ENCODE results near the gene ROR1. TPM values are rescaled to one million over a fixed set of nuclear protein-coding genes. Genes with fewer than 3 reads are reported as not detected.

Gene ROR1
- total RNA-seq, 1 experiment from 2014 or later: 56.3 TPM

DNA sequence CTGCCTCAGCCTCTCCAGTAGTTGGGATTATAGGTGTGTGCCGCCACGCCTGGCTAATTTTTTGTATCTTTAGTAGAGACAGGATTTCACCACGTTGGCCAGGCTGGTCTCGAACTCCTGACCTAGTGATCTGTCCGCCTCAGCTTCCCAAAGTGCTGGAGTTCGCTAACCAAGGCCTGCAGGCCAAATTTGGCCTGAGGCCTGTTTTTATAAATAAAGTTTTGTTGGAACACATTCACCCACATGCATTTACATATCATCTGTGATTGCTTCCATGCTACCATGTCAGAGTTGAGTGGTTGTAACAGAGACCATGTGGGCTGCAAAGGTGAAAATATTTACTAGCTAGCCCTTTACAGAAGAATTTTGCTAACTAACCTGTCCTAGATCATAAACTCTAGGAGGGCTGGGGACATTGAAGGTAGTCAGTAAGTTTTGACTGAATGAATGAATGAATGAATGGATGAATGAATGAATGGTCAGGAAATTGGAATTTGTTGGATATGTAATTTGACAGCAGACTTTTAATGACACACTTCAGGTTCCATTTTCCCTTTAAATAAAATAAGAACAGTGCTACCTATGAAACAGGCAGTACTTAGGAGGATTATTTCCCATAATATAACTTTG, 38.4 kb downstream of the ROR1 start:
- H3K4me1 Mint-ChIP-seq: peaks cover 41% of the 10 kb centered on the region
- TF ChIP-seq SP1 (CRISPR knock-in tag; conservative IDR thresholded peaks at IDR 0.05): no peak
- no peak for TF ChIP-seq RELA (CRISPR knock-in tag; IDR thresholded peaks at IDR 0.05; ENCODE audit: borderline replicate concordance)
- no peak for TF ChIP-seq SMAD3 (CRISPR knock-in tag; IDR thresholded peaks at IDR 0.05; ENCODE audit: borderline replicate concordance)
- TF ChIP-seq, protein P1, sequence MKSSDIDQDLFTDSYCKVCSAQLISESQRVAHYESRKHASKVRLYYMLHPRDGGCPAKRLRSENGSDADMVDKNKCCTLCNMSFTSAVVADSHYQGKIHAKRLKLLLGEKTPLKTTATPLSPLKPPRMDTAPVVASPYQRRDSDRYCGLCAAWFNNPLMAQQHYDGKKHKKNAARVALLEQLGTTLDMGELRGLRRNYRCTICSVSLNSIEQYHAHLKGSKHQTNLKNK (CRISPR knock-in tag; IDR thresholded peaks at IDR 0.05): no peak
- no peak for TF ChIP-seq TEAD1 (CRISPR knock-in tag; IDR thresholded peaks at IDR 0.05)
- TF ChIP-seq, protein P2, sequence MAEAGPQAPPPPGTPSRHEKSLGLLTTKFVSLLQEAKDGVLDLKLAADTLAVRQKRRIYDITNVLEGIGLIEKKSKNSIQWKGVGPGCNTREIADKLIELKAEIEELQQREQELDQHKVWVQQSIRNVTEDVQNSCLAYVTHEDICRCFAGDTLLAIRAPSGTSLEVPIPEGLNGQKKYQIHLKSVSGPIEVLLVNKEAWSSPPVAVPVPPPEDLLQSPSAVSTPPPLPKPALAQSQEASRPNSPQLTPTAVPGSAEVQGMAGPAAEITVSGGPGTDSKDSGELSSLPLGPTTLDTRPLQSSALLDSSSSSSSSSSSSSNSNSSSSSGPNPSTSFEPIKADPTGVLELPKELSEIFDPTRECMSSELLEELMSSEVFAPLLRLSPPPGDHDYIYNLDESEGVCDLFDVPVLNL (CRISPR knock-in tag; IDR thresholded peaks at IDR 0.05; ENCODE audit: borderline replicate concordance, low read depth): no peak
- no peak for TF ChIP-seq ZNF416 (CRISPR knock-in tag; IDR thresholded peaks at IDR 0.05)
- TF ChIP-seq CBFB (CRISPR knock-in tag; IDR thresholded peaks at IDR 0.05; ENCODE audit: low read depth): no peak
- TF ChIP-seq KAT7 (CRISPR knock-in tag; IDR thresholded peaks at IDR 0.05; ENCODE audit: borderline replicate concordance): no peak
- no peak for TF ChIP-seq RORB (CRISPR knock-in tag; IDR thresholded peaks at IDR 0.05)
- no peak for TF ChIP-seq FOXK1 (CRISPR knock-in tag; IDR thresholded peaks at IDR 0.05)
- TF ChIP-seq FOXJ3 (CRISPR knock-in tag; IDR thresholded peaks at IDR 0.05; ENCODE audit: borderline replicate concordance): no peak
- TF ChIP-seq, protein P3, sequence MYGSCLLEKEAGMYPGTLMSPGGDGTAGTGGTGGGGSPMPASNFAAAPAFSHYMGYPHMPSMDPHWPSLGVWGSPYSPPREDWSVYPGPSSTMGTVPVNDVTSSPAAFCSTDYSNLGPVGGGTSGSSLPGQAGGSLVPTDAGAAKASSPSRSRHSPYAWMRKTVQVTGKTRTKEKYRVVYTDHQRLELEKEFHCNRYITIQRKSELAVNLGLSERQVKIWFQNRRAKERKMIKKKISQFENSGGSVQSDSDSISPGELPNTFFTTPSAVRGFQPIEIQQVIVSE (CRISPR knock-in tag; IDR thresholded peaks at IDR 0.05; ENCODE audit: borderline replicate concordance): no peak
- no peak for TF ChIP-seq SOX15 (CRISPR knock-in tag; IDR thresholded peaks at IDR 0.05)
- no peak for TF ChIP-seq GABPB1 (CRISPR knock-in tag; IDR thresholded peaks at IDR 0.05)
- TF ChIP-seq GRHL2 (CRISPR knock-in tag; IDR thresholded peaks at IDR 0.05; ENCODE audit: insufficient replicate concordance, severe bottlenecking): no peak
- TF ChIP-seq, protein P4, sequence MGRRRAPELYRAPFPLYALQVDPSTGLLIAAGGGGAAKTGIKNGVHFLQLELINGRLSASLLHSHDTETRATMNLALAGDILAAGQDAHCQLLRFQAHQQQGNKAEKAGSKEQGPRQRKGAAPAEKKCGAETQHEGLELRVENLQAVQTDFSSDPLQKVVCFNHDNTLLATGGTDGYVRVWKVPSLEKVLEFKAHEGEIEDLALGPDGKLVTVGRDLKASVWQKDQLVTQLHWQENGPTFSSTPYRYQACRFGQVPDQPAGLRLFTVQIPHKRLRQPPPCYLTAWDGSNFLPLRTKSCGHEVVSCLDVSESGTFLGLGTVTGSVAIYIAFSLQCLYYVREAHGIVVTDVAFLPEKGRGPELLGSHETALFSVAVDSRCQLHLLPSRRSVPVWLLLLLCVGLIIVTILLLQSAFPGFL (CRISPR knock-in tag; IDR thresholded peaks at IDR 0.05; ENCODE audit: borderline replicate concordance): no peak
- TF ChIP-seq ZNF219 (CRISPR knock-in tag; IDR thresholded peaks at IDR 0.05; ENCODE audit: borderline replicate concordance): no peak
- H3K36me3 Mint-ChIP-seq: peaks cover 55% of the 10 kb centered on the region
- H3K4me3 Mint-ChIP-seq: no peak overlapping the region
- DNase-seq (ENCODE audit: low spot score) (no peak), ATAC-seq (no peak)
- ChIA-PET POLR2A (interaction anchor here (0.6 to 1.2 kb wide), 2 partner anchors 15 to 18 kb away, joined by 3 to 4 read pairs; no protein-coding TSS in a partner anchor), CTCF (interaction anchor here (0.7 to 1.7 kb wide), 2 partner anchors 33 to 106 kb away, joined by 3 to 7 read pairs; no protein-coding TSS in a partner anchor)
- no peak overlapping the region for H3K27ac Mint-ChIP-seq
- peaks cover 42% of the 10 kb centered on the region for H3K9me3 Mint-ChIP-seq
- H3K27me3 Mint-ChIP-seq (ENCODE audit: low read depth): no peaks in the 10 kb centered on the region

DNA sequence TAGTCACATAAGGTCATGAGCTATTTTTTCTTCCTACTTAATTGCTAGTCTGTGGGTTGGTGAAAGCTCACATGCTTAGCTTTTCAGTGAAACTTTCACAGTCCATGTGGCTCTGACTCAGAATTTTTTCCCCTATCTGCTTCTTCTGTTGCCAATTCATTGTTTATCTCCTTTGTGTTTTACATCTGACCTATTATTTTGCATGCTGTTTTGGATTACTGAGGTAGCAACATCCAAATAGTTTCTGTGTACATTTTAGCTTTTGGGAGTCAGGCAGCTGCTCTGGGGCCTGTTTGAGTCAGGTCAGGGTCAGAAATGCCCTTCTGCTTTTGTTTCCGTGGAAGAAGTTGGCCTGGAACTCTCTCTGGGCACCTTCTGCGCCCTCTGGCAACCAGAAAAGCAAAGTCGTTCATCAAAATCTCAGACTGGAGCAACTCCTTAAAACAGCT, 40.0 kb downstream of the ROR1 start:
- ATAC-seq: no peak
- H3K27ac Mint-ChIP-seq: no peak overlapping the region
- H3K4me3 Mint-ChIP-seq: no peak overlapping the region
- H3K9me3 Mint-ChIP-seq: peaks cover 28% of the 10 kb centered on the region
- ChIA-PET CTCF (interaction anchor here (1.6 kb wide), 1 partner anchor 122 kb away, joined by 4 read pairs; no protein-coding TSS in a partner anchor), POLR2A (interaction anchor here (1.0 kb wide), 1 partner anchor 38 kb away, joined by 4 read pairs; no protein-coding TSS in a partner anchor)
- no peak for DNase-seq (ENCODE audit: low spot score)
- H3K4me1 Mint-ChIP-seq: peaks cover 53% of the 10 kb centered on the region
- peaks cover 42% of the 10 kb centered on the region for H3K36me3 Mint-ChIP-seq
- no peaks in the 10 kb centered on the region for H3K27me3 Mint-ChIP-seq (ENCODE audit: low read depth)
- TF ChIP-seq MYBL2 (CRISPR knock-in tag; IDR thresholded peaks at IDR 0.05): no peak
- no peak for TF ChIP-seq SMAD3 (CRISPR knock-in tag; IDR thresholded peaks at IDR 0.05; ENCODE audit: borderline replicate concordance)
- TF ChIP-seq, protein P5, sequence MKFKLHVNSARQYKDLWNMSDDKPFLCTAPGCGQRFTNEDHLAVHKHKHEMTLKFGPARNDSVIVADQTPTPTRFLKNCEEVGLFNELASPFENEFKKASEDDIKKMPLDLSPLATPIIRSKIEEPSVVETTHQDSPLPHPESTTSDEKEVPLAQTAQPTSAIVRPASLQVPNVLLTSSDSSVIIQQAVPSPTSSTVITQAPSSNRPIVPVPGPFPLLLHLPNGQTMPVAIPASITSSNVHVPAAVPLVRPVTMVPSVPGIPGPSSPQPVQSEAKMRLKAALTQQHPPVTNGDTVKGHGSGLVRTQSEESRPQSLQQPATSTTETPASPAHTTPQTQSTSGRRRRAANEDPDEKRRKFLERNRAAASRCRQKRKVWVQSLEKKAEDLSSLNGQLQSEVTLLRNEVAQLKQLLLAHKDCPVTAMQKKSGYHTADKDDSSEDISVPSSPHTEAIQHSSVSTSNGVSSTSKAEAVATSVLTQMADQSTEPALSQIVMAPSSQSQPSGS (CRISPR knock-in tag; IDR thresholded peaks at IDR 0.05; ENCODE audit: borderline replicate concordance, low read depth): no peak
- TF ChIP-seq, protein P6, sequence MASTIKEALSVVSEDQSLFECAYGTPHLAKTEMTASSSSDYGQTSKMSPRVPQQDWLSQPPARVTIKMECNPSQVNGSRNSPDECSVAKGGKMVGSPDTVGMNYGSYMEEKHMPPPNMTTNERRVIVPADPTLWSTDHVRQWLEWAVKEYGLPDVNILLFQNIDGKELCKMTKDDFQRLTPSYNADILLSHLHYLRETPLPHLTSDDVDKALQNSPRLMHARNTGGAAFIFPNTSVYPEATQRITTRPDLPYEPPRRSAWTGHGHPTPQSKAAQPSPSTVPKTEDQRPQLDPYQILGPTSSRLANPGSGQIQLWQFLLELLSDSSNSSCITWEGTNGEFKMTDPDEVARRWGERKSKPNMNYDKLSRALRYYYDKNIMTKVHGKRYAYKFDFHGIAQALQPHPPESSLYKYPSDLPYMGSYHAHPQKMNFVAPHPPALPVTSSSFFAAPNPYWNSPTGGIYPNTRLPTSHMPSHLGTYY (CRISPR knock-in tag; IDR thresholded peaks at IDR 0.05): no peak
- TF ChIP-seq, protein P7, sequence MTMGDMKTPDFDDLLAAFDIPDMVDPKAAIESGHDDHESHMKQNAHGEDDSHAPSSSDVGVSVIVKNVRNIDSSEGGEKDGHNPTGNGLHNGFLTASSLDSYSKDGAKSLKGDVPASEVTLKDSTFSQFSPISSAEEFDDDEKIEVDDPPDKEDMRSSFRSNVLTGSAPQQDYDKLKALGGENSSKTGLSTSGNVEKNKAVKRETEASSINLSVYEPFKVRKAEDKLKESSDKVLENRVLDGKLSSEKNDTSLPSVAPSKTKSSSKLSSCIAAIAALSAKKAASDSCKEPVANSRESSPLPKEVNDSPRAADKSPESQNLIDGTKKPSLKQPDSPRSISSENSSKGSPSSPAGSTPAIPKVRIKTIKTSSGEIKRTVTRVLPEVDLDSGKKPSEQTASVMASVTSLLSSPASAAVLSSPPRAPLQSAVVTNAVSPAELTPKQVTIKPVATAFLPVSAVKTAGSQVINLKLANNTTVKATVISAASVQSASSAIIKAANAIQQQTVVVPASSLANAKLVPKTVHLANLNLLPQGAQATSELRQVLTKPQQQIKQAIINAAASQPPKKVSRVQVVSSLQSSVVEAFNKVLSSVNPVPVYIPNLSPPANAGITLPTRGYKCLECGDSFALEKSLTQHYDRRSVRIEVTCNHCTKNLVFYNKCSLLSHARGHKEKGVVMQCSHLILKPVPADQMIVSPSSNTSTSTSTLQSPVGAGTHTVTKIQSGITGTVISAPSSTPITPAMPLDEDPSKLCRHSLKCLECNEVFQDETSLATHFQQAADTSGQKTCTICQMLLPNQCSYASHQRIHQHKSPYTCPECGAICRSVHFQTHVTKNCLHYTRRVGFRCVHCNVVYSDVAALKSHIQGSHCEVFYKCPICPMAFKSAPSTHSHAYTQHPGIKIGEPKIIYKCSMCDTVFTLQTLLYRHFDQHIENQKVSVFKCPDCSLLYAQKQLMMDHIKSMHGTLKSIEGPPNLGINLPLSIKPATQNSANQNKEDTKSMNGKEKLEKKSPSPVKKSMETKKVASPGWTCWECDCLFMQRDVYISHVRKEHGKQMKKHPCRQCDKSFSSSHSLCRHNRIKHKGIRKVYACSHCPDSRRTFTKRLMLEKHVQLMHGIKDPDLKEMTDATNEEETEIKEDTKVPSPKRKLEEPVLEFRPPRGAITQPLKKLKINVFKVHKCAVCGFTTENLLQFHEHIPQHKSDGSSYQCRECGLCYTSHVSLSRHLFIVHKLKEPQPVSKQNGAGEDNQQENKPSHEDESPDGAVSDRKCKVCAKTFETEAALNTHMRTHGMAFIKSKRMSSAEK (CRISPR knock-in tag; IDR thresholded peaks at IDR 0.05; ENCODE audit: borderline replicate concordance): no peak
- TF ChIP-seq, protein P1 (CRISPR knock-in tag; IDR thresholded peaks at IDR 0.05): no peak
